IMR-90 (cell line): Measurements from ENCODE around the gene BCL2L13. TPM values are rescaled to one million over a fixed set of nuclear protein-coding genes. Genes with fewer than 3 reads are reported as not detected.
A peak's percentile ranks its signal among the peaks of the same experiment; 100 is the strongest.

Experiments used
- ATAC-seq: fragments of 200-7000 bp; cut with Tn5 transposase; 2 replicates; pipeline ENCODE4 v1.9.1; 2020; ENCODE audit warnings: low read depth, mild to moderate bottlenecking, moderate library complexity
- BruUV-seq: library from RNA; stranded (reverse); fragments of 400-500 nt; replicated peaks from 2 replicates; lab custom pipeline; 2021; lab: Mats Ljungman, UMichigan
- CTCF ChIA-PET: fragments of 300-600 bp; formaldehyde crosslinking; extraction: SDS; loops from one replicate; lab custom pipeline; 2021; ENCODE audit warnings: antibody characterized with exemption; lab: Yijun Ruan, JAX
- POLR2A ChIA-PET: fragments of 300-600 bp; sonication (Branson Sonifier 250); formaldehyde crosslinking; loops from one replicate; lab custom pipeline; 2022; ENCODE audit warnings: antibody characterized with exemption; ENCODE audit not compliant: unreplicated experiment; lab: Charles Lee
- DNase-seq: peaks from one replicate; pipeline ENCODE4 v3.0.0; 2013
- H2AFZ ChIP-seq: replicated peaks from 2 replicates; pipeline ENCODE3; 2013; ENCODE audit warnings: low read length, mild to moderate bottlenecking; ENCODE audit not compliant: poor library complexity
- H2AK5ac ChIP-seq: 2 replicates; pipeline ENCODE4 v1.6.1; 2013; ENCODE audit warnings: low read depth, low read length, inconsistent platforms
- H2AK9ac ChIP-seq: replicated peaks from 2 replicates; pipeline ENCODE3; 2013; ENCODE audit warnings: mild to moderate bottlenecking, low read depth, low read length, moderate library complexity; ENCODE audit not compliant: poor library complexity
- H2BK120ac ChIP-seq: 2 replicates; pipeline ENCODE4 v1.6.1; 2013; ENCODE audit warnings: low read depth, low read length, inconsistent platforms
- H2BK15ac ChIP-seq: 3 replicates; pipeline ENCODE4 v1.6.1; 2013; ENCODE audit warnings: low read depth, low read length, inconsistent platforms
- H2BK20ac ChIP-seq: 2 replicates; pipeline ENCODE4 v1.6.1; 2013; ENCODE audit warnings: low read depth, mild to moderate bottlenecking, inconsistent platforms, low read length, moderate library complexity
- H2BK5ac ChIP-seq: 2 replicates; pipeline ENCODE4 v1.6.1; 2013; ENCODE audit warnings: mild to moderate bottlenecking, low read depth, low read length, inconsistent platforms; ENCODE audit not compliant: poor library complexity, severe bottlenecking
- H3K14ac ChIP-seq: replicated peaks from 2 replicates; pipeline ENCODE4 v1.6.1; 2013; ENCODE audit warnings: low read depth, low read length, inconsistent platforms
- H3K18ac ChIP-seq: 2 replicates; pipeline ENCODE4 v1.6.1; 2013; ENCODE audit warnings: low read depth, low read length, control low read depth
- H3K23ac ChIP-seq: 2 replicates; pipeline ENCODE4 v1.6.1; 2013; ENCODE audit warnings: low read depth, low read length, inconsistent platforms
- H3K27ac ChIP-seq: 2 replicates; pipeline ENCODE4 v1.5.1; 2013; ENCODE audit warnings: mild to moderate bottlenecking, control low read depth, low read length; ENCODE audit not compliant: insufficient read depth
- H3K27me3 ChIP-seq: 2 replicates; pipeline ENCODE4 v1.6.1; 2013; ENCODE audit warnings: low read length; ENCODE audit not compliant: control insufficient read depth, insufficient read depth
- H3K36me3 ChIP-seq: 2 replicates; pipeline ENCODE4 v1.6.1; 2013; ENCODE audit warnings: low read length, mixed read lengths; ENCODE audit not compliant: control insufficient read depth, insufficient read depth
- H3K4ac ChIP-seq: 2 replicates; pipeline ENCODE4 v1.6.1; 2013; ENCODE audit warnings: low read depth, low read length, inconsistent platforms
- H3K4me1 ChIP-seq: 2 replicates; pipeline ENCODE4 v1.6.1; 2013; ENCODE audit warnings: low read length, mixed read lengths; ENCODE audit not compliant: control insufficient read depth, insufficient read depth
- H3K4me2 ChIP-seq: 2 replicates; pipeline ENCODE4 v1.6.1; 2013; ENCODE audit warnings: low read depth, mild to moderate bottlenecking, control low read depth, low read length, moderate library complexity
- H3K4me3 ChIP-seq: 2 replicates; pipeline ENCODE4 v1.5.1; 2013; ENCODE audit warnings: low read depth, mild to moderate bottlenecking, control low read depth, low read length, moderate library complexity; ENCODE audit not compliant: insufficient read depth
- H3K56ac ChIP-seq: 2 replicates; pipeline ENCODE4 v1.6.1; 2013; ENCODE audit warnings: low read length, inconsistent platforms; ENCODE audit not compliant: insufficient read depth; ENCODE audit errors: extremely low read depth
- H3K79me1 ChIP-seq, 2 experiments: 2 replicates each; pipeline ENCODE4 v1.6.1; 2013; ENCODE audit warnings: low read length in 2 of 2, inconsistent platforms in 1 of 2, low read depth in 1 of 2
- H3K9ac ChIP-seq: 2 replicates; pipeline ENCODE4 v1.6.1; 2013; ENCODE audit warnings: low read depth, low read length, control low read depth
- H3K9me1 ChIP-seq: 2 replicates; pipeline ENCODE4 v1.6.1; 2013; ENCODE audit warnings: low read length, inconsistent platforms; ENCODE audit not compliant: insufficient read depth
- H3K9me3 ChIP-seq: 2 replicates; pipeline ENCODE4 v1.6.1; 2013; ENCODE audit warnings: low read length; ENCODE audit not compliant: control insufficient read depth, insufficient read depth
- H4K20me1 ChIP-seq: 2 replicates; pipeline ENCODE4 v1.6.1; 2013; ENCODE audit warnings: low read length, inconsistent platforms; ENCODE audit not compliant: insufficient read depth
- H4K5ac ChIP-seq: 2 replicates; pipeline ENCODE4 v1.6.1; 2013; ENCODE audit warnings: mild to moderate bottlenecking, low read depth, low read length, control low read depth
- H4K8ac ChIP-seq, 2 experiments: 2 replicates each; pipeline ENCODE4 v1.6.1; 2013; ENCODE audit warnings: low read depth in 2 of 2, low read length in 2 of 2, control low read depth in 1 of 2, inconsistent platforms in 1 of 2
- H4K91ac ChIP-seq: 2 replicates; pipeline ENCODE4 v1.6.1; 2013; ENCODE audit warnings: low read depth, low read length, inconsistent platforms; ENCODE audit not compliant: insufficient read depth
- CTCF ChIP-seq: conservative IDR thresholded peaks from 2 replicates; pipeline ENCODE4 v1.5.1; 2012; ENCODE audit warnings: mild to moderate bottlenecking, low read depth, low read length, improper control_type of control experiment
- NFE2L2 ChIP-seq: fragments of 150-350 bp; IDR thresholded peaks from 2 replicates; pipeline ENCODE4 v1.6.1; 2016; ENCODE audit warnings: low read depth, mild to moderate bottlenecking, low read length
- POLR2A ChIP-seq: IDR thresholded peaks from 2 replicates; pipeline ENCODE4 v1.6.1; 2012; ENCODE audit warnings: mild to moderate bottlenecking, low read depth, low read length
- RFX5 ChIP-seq: IDR thresholded peaks from 2 replicates; pipeline ENCODE4 v1.8.0; 2012; ENCODE audit warnings: low read depth, mild to moderate bottlenecking, low read length, moderate library complexity
- WGBS, 2 experiments: methylation state at CpG; one replicate each; pipeline versions ENCODE4 v1.1.5 to v1.1.7; 2013; ENCODE audit warnings: missing lambda C conversion rate in 2 of 2; ENCODE audit not compliant: insufficient read length in 1 of 2; ENCODE audit errors: extremely low coverage in 2 of 2; 5-methylcytosine and 5-hydroxymethylcytosine counted together
- dilution Hi-C: fragments of 300-500 bp; cut with HindIII; formaldehyde crosslinking; loops from one replicate; pipeline ENCODE4 v1.14.3; 2018; ENCODE audit warnings: low sequenced_read_pairs; ENCODE audit not compliant: unreplicated experiment
- in situ Hi-C: fragments of 300-500 bp; cut with MboI; formaldehyde crosslinking; loops from 3 replicates; pipeline ENCODE4 v1.14.3; 2019; ENCODE audit warnings: low sequenced_read_pairs, inconsistent platforms, mixed read lengths
- intact Hi-C: fragments of 100-400 bp; cut with micrococcal nuclease; formaldehyde crosslinking; loops from 2 replicates; pipeline ENCODE4 v1.10.0; 2022
- polyA plus RNA-seq, 3 experiments: library from polyadenylated mRNA; depleted of rRNA; stranded (reverse); fragments of >200 nt; gene quantifications; 2 replicates each; pipeline ENCODE4 v1.2.3, GENCODE V29; 2012; ENCODE audit warnings: low replicate concordance in 1 of 3
- total RNA-seq: library from RNA; depleted of rRNA; stranded (reverse); fragments of >200 nt; gene quantifications from 2 replicates; pipeline ENCODE4 v1.2.3, GENCODE V29; 2012

BCL2L13 gene
- total and polyA plus RNA-seq, 2 of the 4 experiments (the other 2 are of a cell fraction): 42.6 to 86.7 TPM

GRCh38 chr22:17612057-17612456 is 26.5 kb upstream of the BCL2L13 start:
- H3K56ac ChIP-seq: no peak overlapping the region

More at GRCh38 chr22:17612057-17612456, 26.5 kb upstream of the BCL2L13 start:
- dilution Hi-C loops: no loop called here
- CTCF ChIA-PET: no interaction called here
- Histone ChIP-seq H3K23ac (no peak overlapping the region), H3K79me1 (peaks cover 7 to 24% of the 10 kb centered on the region in 2 experiments), H4K8ac (no peak overlapping the region), H3K4me3 (no peak overlapping the region), H2AFZ (no peak overlapping the region), H2BK20ac (no peak overlapping the region), H4K20me1 (peaks cover 3% of the 10 kb centered on the region; the same call in 1 of the 2 replicates), H3K4me2 (no peak overlapping the region), H3K9me3 (no peaks in the 10 kb centered on the region), H3K4me1 (no peaks in the 10 kb centered on the region), H2BK15ac (no peak overlapping the region), H3K27me3 (no peaks in the 10 kb centered on the region), H3K9me1 (no peaks in the 10 kb centered on the region), H3K36me3 (peaks cover 38% of the 10 kb centered on the region), H2BK120ac (no peak overlapping the region), H2AK9ac (no peak overlapping the region), H4K91ac (no peak overlapping the region), H3K14ac (no peak overlapping the region), H3K18ac (no peak overlapping the region), H3K4ac (no peak overlapping the region), H3K27ac (no peak overlapping the region), H4K5ac (no peak overlapping the region), H2AK5ac (no peak overlapping the region), H3K9ac (no peak overlapping the region), H2BK5ac (no peak overlapping the region)
- no peak for TF ChIP-seq POLR2A
- TF ChIP-seq RFX5: no peak
- TF ChIP-seq CTCF: no peak
- TF ChIP-seq NFE2L2: no peak
- POLR2A ChIA-PET: no interaction called here
- BruUV-seq: no TSS peak
- no CpG with 5 or more reads among the region's 3 CpGs for WGBS, 2 experiments
- peak; percentile 92 for ATAC-seq
- DNase-seq: peak; percentile 57
- in situ Hi-C loops: no loop called here
- intact Hi-C loops: no loop called here
